Measurements from ENCODE around the gene WNT1. TPM values are rescaled to one million over a fixed set of nuclear protein-coding genes. Genes with fewer than 3 reads are reported as not detected.

WNT1 gene
- total RNA-seq, 4 donors from 2014 or later = not detected

DNA sequence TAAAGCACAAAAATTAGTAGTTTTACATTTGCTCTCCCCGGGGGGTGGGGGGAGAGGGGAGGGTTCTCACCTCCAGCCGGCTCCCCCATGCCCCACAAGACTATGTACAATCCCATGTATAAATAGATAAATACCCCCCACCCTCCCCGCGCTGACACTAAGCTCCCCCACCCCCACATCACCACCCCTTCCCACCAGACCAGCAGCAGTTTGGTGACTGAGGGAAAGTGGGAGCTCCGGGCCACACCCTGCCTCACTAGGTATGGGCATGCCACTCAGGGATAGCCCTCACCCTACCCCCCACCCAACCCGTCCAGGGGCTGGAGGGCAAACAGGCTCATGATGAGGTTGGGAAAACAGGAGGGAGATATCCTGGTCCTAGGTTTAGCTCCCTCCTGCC is 42.3 kb downstream of the WNT1 start:
- WGBS, 2 donors = 90 to 91% methylated on average over 5 of the region's 6 CpGs
- Histone ChIP-seq H3K27me3 (no peaks in the 10 kb centered on the region), H3K4me3 (replicated peaks in 1 of 3) (no peak overlapping the region), H3K9me3 (no peaks in the 10 kb centered on the region), H3K36me3 (peaks cover 34 to 44% of the 10 kb centered on the region in 2 donors), H3K4me1 (peaks cover 8% of the 10 kb centered on the region in 2 donors), H3K27ac (no peak overlapping the region)
- DNase-seq = no peak
- intact Hi-C loops (cut with DNase I) = no loop called here
- no peak for TF ChIP-seq POLR2A (IDR thresholded peaks at IDR 0.05)
- TF ChIP-seq, protein P1, sequence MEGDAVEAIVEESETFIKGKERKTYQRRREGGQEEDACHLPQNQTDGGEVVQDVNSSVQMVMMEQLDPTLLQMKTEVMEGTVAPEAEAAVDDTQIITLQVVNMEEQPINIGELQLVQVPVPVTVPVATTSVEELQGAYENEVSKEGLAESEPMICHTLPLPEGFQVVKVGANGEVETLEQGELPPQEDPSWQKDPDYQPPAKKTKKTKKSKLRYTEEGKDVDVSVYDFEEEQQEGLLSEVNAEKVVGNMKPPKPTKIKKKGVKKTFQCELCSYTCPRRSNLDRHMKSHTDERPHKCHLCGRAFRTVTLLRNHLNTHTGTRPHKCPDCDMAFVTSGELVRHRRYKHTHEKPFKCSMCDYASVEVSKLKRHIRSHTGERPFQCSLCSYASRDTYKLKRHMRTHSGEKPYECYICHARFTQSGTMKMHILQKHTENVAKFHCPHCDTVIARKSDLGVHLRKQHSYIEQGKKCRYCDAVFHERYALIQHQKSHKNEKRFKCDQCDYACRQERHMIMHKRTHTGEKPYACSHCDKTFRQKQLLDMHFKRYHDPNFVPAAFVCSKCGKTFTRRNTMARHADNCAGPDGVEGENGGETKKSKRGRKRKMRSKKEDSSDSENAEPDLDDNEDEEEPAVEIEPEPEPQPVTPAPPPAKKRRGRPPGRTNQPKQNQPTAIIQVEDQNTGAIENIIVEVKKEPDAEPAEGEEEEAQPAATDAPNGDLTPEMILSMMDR (IDR thresholded peaks at IDR 0.05) = no peak

- Histone ChIP-seq H3K4me3 (replicated peaks in 1 of 3) (no peak overlapping the region), H3K36me3 (peaks cover 43 to 54% of the 10 kb centered on the region in 2 donors), H3K27me3 (no peaks in the 10 kb centered on the region), H3K27ac (no peak overlapping the region), H3K4me1 (peaks cover 8% of the 10 kb centered on the region in 2 donors), H3K9me3 (no peaks in the 10 kb centered on the region)
- intact Hi-C loops (cut with DNase I) = no loop called here
- DNase-seq = no peak
- TF ChIP-seq POLR2A (IDR thresholded peaks at IDR 0.05) = no peak
- TF ChIP-seq, protein P1 (IDR thresholded peaks at IDR 0.05) = no peak
- WGBS, 2 donors = 92% methylated on average over 8 to 10 of the region's 11 CpGs
Observed at GRCh38 chr12:49021292-49021915, 43.3 kb downstream of the WNT1 start.

DNA sequence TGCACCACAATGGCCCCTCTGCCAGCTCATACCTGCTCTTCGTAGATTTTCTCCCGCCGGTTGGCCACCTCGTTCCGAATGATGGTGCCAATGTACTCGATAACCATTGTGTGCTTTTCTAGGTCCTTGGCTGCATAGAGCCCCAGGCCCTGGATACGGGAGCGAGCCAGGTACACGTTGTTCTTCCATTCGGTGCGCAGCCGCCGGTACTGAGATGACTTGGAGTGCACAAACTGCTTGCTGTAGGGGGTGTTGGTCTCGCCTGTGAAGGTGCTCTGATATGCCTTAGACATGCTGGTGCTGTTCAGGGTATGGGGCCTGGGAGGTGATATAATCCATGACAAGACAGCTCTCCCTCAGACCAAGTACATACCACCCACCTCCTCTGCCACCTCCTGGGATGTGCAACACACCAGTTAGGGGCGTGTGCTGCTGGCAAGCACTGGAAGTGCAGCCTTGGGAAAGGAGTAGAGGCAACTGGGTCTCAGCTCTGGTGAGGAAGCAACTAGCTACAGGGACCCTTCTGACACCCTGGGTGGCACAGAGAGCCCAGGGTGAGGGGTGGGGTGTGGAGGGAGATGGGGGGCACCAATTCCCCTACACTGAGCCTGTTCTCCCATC is 44.5 kb downstream of the WNT1 start:
- intact Hi-C loops (cut with DNase I) = no loop called here
- WGBS, 2 donors = 91 to 93% methylated on average over 15 of the region's 15 CpGs
- H3K4me3 ChIP-seq (replicated peaks in 1 of 3) = no peak overlapping the region
- H3K36me3 ChIP-seq = peaks cover 56 to 66% of the 10 kb centered on the region in 2 donors
- peaks cover 3 to 6% of the 10 kb centered on the region in 2 donors for H3K4me1 ChIP-seq
- TF ChIP-seq, protein P1 (IDR thresholded peaks at IDR 0.05) = no peak
- TF ChIP-seq POLR2A (IDR thresholded peaks at IDR 0.05) = no peak
- no peaks in the 10 kb centered on the region for H3K9me3 ChIP-seq
- H3K27me3 ChIP-seq = no peaks in the 10 kb centered on the region
- DNase-seq = no peak
- H3K27ac ChIP-seq = no peak overlapping the region

GRCh38 chr12:49023812-49024211 is 45.7 kb downstream of the WNT1 start:
- no peaks in the 10 kb centered on the region for H3K9me3 ChIP-seq
- no peak for DNase-seq
- TF ChIP-seq POLR2A (IDR thresholded peaks at IDR 0.05) = no peak
- TF ChIP-seq, protein P1 (IDR thresholded peaks at IDR 0.05) = no peak
- H3K4me1 ChIP-seq = no peaks in the 10 kb centered on the region
- intact Hi-C loops (cut with DNase I) = no loop called here
- H3K4me3 ChIP-seq (replicated peaks in 1 of 3) = no peak overlapping the region
- H3K36me3 ChIP-seq = peaks cover 60 to 77% of the 10 kb centered on the region in 2 donors
- no peak overlapping the region for H3K27ac ChIP-seq
- WGBS, 2 donors = 91 to 99% methylated on average over 2 of the region's 2 CpGs
- no peaks in the 10 kb centered on the region for H3K27me3 ChIP-seq

GRCh38 chr12:49024543-49024942 is 46.4 kb downstream of the WNT1 start:
- no peaks in the 10 kb centered on the region for H3K4me1 ChIP-seq
- H3K4me3 ChIP-seq (replicated peaks in 1 of 3) = no peak overlapping the region
- intact Hi-C loops (cut with DNase I) = no loop called here
- whole genome bisulfite sequencing, 2 donors = 91 to 93% methylated on average over 11 to 12 of the region's 12 CpGs
- TF ChIP-seq, protein P1 (IDR thresholded peaks at IDR 0.05) = no peak
- TF ChIP-seq POLR2A (IDR thresholded peaks at IDR 0.05) = no peak
- H3K36me3 ChIP-seq = peaks cover 60 to 79% of the 10 kb centered on the region in 2 donors
- no peak for DNase-seq
- no peaks in the 10 kb centered on the region for H3K9me3 ChIP-seq
- no peaks in the 10 kb centered on the region for H3K27me3 ChIP-seq
- H3K27ac ChIP-seq = no peak overlapping the region
